CD4-positive, alpha-beta memory T cell (primary cell): ENCODE measurements around the gene KLF13. TPM values are rescaled to one million over a fixed set of nuclear protein-coding genes. Genes with fewer than 3 reads are reported as not detected.

Experiments
- CTCF ChIA-PET: fragments of 350-600 bp; sonication (Branson Sonifier 250); formaldehyde crosslinking; loops from one replicate; lab custom pipeline; 2021; ENCODE audit warnings: inconsistent platforms; ENCODE audit not compliant: partially characterized antibody; lab: Charles Lee
- POLR2A ChIA-PET: fragments of 350-600 bp; sonication (Branson Sonifier 250); formaldehyde crosslinking; loops from one replicate; lab custom pipeline; 2021; ENCODE audit not compliant: partially characterized antibody; lab: Charles Lee
- DNase-seq, 5 donors: peaks; one replicate each; pipeline versions ENCODE4 v3.0.0 to v3.0.0-alpha.2; 2020 to 2022; ENCODE audit warnings: mixed read lengths in 1 of 5
- H3K27ac ChIP-seq: one replicate; pipeline ENCODE4 v1.7.0; 2013; ENCODE audit warnings: low read depth, low read length
- H3K27me3 ChIP-seq: 2 replicates; pipeline ENCODE4 v1.7.0; 2013; ENCODE audit warnings: mild to moderate bottlenecking, low read length, moderate library complexity; ENCODE audit not compliant: insufficient read depth
- H3K36me3 ChIP-seq: 2 replicates; pipeline ENCODE4 v1.7.0; 2013; ENCODE audit warnings: mild to moderate bottlenecking, low read length, moderate library complexity; ENCODE audit not compliant: insufficient read depth
- H3K4me1 ChIP-seq: 2 replicates; pipeline ENCODE4 v1.7.0; 2013; ENCODE audit warnings: mild to moderate bottlenecking, low read length, moderate library complexity; ENCODE audit not compliant: insufficient read depth
- H3K4me3 ChIP-seq, 2 donors: one replicate each; pipeline ENCODE4 v1.7.0; 2013; ENCODE audit warnings: low read length in 2 of 2, mild to moderate bottlenecking in 1 of 2
- H3K9me3 ChIP-seq, 2 donors: one replicate each; pipeline ENCODE4 v1.7.0; 2013; ENCODE audit warnings: low read length in 2 of 2, control low read depth in 1 of 2; ENCODE audit not compliant: control insufficient read depth in 1 of 2
- H3K27ac Mint-ChIP-seq, 7 donors: one replicate each; pipeline ENCODE4 v1.8.0; 2020 to 2021; ENCODE audit warnings: mixed read lengths in 7 of 7, mild to moderate bottlenecking in 6 of 7, inconsistent platforms in 3 of 7, moderate library complexity in 3 of 7
- H3K27me3 Mint-ChIP-seq, 2 donors: one replicate each; pipeline ENCODE4 v1.8.0; 2020 to 2021; ENCODE audit warnings: mixed read lengths in 2 of 2
- H3K36me3 Mint-ChIP-seq, 2 donors: one replicate each; pipeline ENCODE4 v1.8.0; 2020 to 2021; ENCODE audit warnings: mixed read lengths in 2 of 2, inconsistent platforms in 1 of 2, mild to moderate bottlenecking in 1 of 2
- H3K4me1 Mint-ChIP-seq, 4 donors: one replicate each; pipeline ENCODE4 v1.8.0; 2020 to 2021; ENCODE audit warnings: mixed read lengths in 4 of 4, mild to moderate bottlenecking in 1 of 4
- H3K4me3 Mint-ChIP-seq, 8 donors: one replicate each; pipeline ENCODE4 v1.8.0; 2020 to 2021; ENCODE audit warnings: mixed read lengths in 8 of 8, mild to moderate bottlenecking in 7 of 8, moderate library complexity in 6 of 8, inconsistent platforms in 3 of 8
- H3K9me3 Mint-ChIP-seq, 8 donors: one replicate each; pipeline ENCODE4 v1.8.0; 2020 to 2021; ENCODE audit warnings: mixed read lengths in 8 of 8, mild to moderate bottlenecking in 5 of 8, inconsistent platforms in 3 of 8, moderate library complexity in 1 of 8
- intact Hi-C: fragments of 100-400 bp; cut with micrococcal nuclease; formaldehyde crosslinking; loops from one replicate; pipeline ENCODE4 v1.15.1; 2023
- polyA plus RNA-seq, 2 donors: library from polyadenylated mRNA; unstranded; fragments of 300-500 nt; fragmentation: Illumina TruSeq; gene quantifications; one replicate each; pipeline ENCODE4 v1.2.3, GENCODE V29; 2021
- total RNA-seq, 2 experiments: library from RNA; stranded (reverse); gene quantifications; one replicate each; pipeline ENCODE4 v1.2.3, GENCODE V29; 2021

KLF13 gene
- total and polyA plus RNA-seq, 4 experiments from 2014 or later: 22.0 to 202 (median 139) TPM

GRCh38 chr15:31365655-31366127, 39.1 kb downstream of the KLF13 start:
- CTCF ChIA-PET: interaction anchor here (0.7 to 11.3 kb wide), 39 partner anchors 9 to 164 kb away, joined by 3 to 137 read pairs (median 5); partner anchors contain the start of gene KLF13
- Histone ChIP-seq H3K36me3 (no peaks in the 10 kb centered on the region), H3K4me1 (peaks cover 99% of the 10 kb centered on the region), H3K4me3 (peak overlapping the region in 1 of 2 donors; percentile 17), H3K9me3 (no peaks in the 10 kb centered on the region), H3K27me3 (no peaks in the 10 kb centered on the region), H3K27ac (peak overlapping the region; percentile 82)
- Mint-ChIP-seq H3K27ac (peak overlapping the region; percentile 91 to 98 (median 96)), H3K36me3 (peaks cover 7 to 17% of the 10 kb centered on the region in 2 donors), H3K4me1 (peaks cover 70 to 100% (median 92%) of the 10 kb centered on the region in 4 donors), H3K9me3 (peaks cover 0 to 4% (median 0%) of the 10 kb centered on the region in 8 donors), H3K4me3 (peak overlapping the region; percentile 79 to 91 (median 84)), H3K27me3 (no peaks in the 10 kb centered on the region)
- POLR2A ChIA-PET: interaction anchor here (0.6 to 23.9 kb wide), 20 partner anchors 12 to 163 kb away, joined by 3 to 562 read pairs (median 16); partner anchors contain the start of gene KLF13
- DNase-seq: peak; percentile 71 to 84 (median 77)
- intact Hi-C loops: loop anchor here (1.0 to 5.0 kb wide), 7 partner anchors 18 to 373 kb away; partner anchors contain the start of gene MTMR10

- peaks cover 0 to 4% (median 0%) of the 10 kb centered on the region in 8 donors for H3K9me3 Mint-ChIP-seq
- Histone ChIP-seq H3K27me3 (no peaks in the 10 kb centered on the region), H3K9me3 (no peaks in the 10 kb centered on the region), H3K36me3 (no peaks in the 10 kb centered on the region), H3K4me3 (peak overlapping the region in 1 of 2 donors; percentile 17), H3K27ac (peak overlapping the region; percentile 82), H3K4me1 (peaks cover 99% of the 10 kb centered on the region)
- peak overlapping the region; percentile 91 to 98 (median 96) for H3K27ac Mint-ChIP-seq
- POLR2A ChIA-PET: interaction anchor here (0.6 to 23.9 kb wide), 22 partner anchors 12 to 163 kb away, joined by 3 to 562 read pairs (median 11); partner anchors contain the start of gene KLF13
- H3K4me1 Mint-ChIP-seq: peaks cover 73 to 100% (median 93%) of the 10 kb centered on the region in 4 donors
- intact Hi-C loops: loop anchor here (1.0 to 5.0 kb wide), 6 partner anchors 26 to 374 kb away; partner anchors contain the start of gene MTMR10
- CTCF ChIA-PET: interaction anchor here (0.7 to 11.3 kb wide), 35 partner anchors 8 to 165 kb away, joined by 3 to 137 read pairs (median 5); partner anchors contain the start of gene KLF13
- peak overlapping the region; percentile 79 to 91 (median 84) for H3K4me3 Mint-ChIP-seq
- no peak for DNase-seq
- peaks cover 7 to 19% of the 10 kb centered on the region in 2 donors for H3K36me3 Mint-ChIP-seq
- no peaks in the 10 kb centered on the region for H3K27me3 Mint-ChIP-seq
Measured at GRCh38 chr15:31366169-31366734, 39.6 kb downstream of the KLF13 start.

GRCh38 chr15:31367021-31367729, 40.5 kb downstream of the KLF13 start:
- H3K27ac ChIP-seq: peak overlapping the region; percentile 51
- peaks cover 0 to 4% (median 0%) of the 10 kb centered on the region in 8 donors for H3K9me3 Mint-ChIP-seq
- no peaks in the 10 kb centered on the region for H3K27me3 Mint-ChIP-seq
- ChIA-PET POLR2A (interaction anchor here (0.5 to 23.9 kb wide), 17 partner anchors 11 to 157 kb away, joined by 3 to 562 read pairs (median 25); partner anchors contain the start of gene KLF13), CTCF (interaction anchor here (0.8 to 11.3 kb wide), 18 partner anchors 8 to 166 kb away, joined by 3 to 137 read pairs (median 10); no protein-coding TSS in a partner anchor)
- H3K4me1 ChIP-seq: peaks cover 95% of the 10 kb centered on the region
- H3K4me3 Mint-ChIP-seq: peak overlapping the region; percentile 41 to 89 (median 71)
- no peaks in the 10 kb centered on the region for H3K27me3 ChIP-seq
- intact Hi-C loops: loop anchor here (1.0 to 5.0 kb wide), 3 partner anchors 8 to 375 kb away; partner anchors contain the start of gene MTMR10
- H3K36me3 ChIP-seq: no peaks in the 10 kb centered on the region
- no peak for DNase-seq
- H3K36me3 Mint-ChIP-seq: peaks cover 7 to 20% of the 10 kb centered on the region in 2 donors
- H3K4me1 Mint-ChIP-seq: peaks cover 67 to 96% (median 85%) of the 10 kb centered on the region in 4 donors
- H3K27ac Mint-ChIP-seq: peak overlapping the region; percentile 91 to 98 (median 96)
- H3K9me3 ChIP-seq: no peaks in the 10 kb centered on the region
- no peak overlapping the region for H3K4me3 ChIP-seq

- intact Hi-C loops: loop anchor here (1.0 to 5.0 kb wide), 3 partner anchors 7 to 376 kb away; partner anchors contain the start of gene MTMR10
- Histone ChIP-seq H3K9me3 (no peaks in the 10 kb centered on the region), H3K4me1 (peaks cover 89% of the 10 kb centered on the region), H3K27me3 (no peaks in the 10 kb centered on the region), H3K4me3 (no peak overlapping the region), H3K36me3 (peaks cover 6% of the 10 kb centered on the region), H3K27ac (peak overlapping the region; percentile 51)
- Mint-ChIP-seq H3K4me1 (peaks cover 62 to 95% (median 82%) of the 10 kb centered on the region in 4 donors), H3K4me3 (peak overlapping the region in 7 of 8 donors; percentile 47 to 89 (median 69)), H3K27ac (peak overlapping the region; percentile 91 to 98 (median 96)), H3K9me3 (peaks cover 0 to 4% (median 0%) of the 10 kb centered on the region in 8 donors), H3K36me3 (peaks cover 10 to 27% of the 10 kb centered on the region in 2 donors), H3K27me3 (no peaks in the 10 kb centered on the region)
- ChIA-PET POLR2A (interaction anchor here (0.5 to 23.9 kb wide), 14 partner anchors 10 to 152 kb away, joined by 3 to 562 read pairs (median 28); partner anchors contain the start of gene KLF13), CTCF (interaction anchor here (1.1 to 11.3 kb wide), 11 partner anchors 11 to 166 kb away, joined by 3 to 137 read pairs (median 33); no protein-coding TSS in a partner anchor)
- DNase-seq: no peak
Measured at GRCh38 chr15:31367730-31368344, 41.2 kb downstream of the KLF13 start.

- ChIA-PET POLR2A (interaction anchor here (0.7 to 22.4 kb wide), 9 partner anchors 9 to 113 kb away, joined by 3 to 562 read pairs (median 5); no protein-coding TSS in a partner anchor), CTCF (interaction anchor here (0.7 to 11.3 kb wide), 8 partner anchors 9 to 258 kb away, joined by 3 to 137 read pairs (median 4); no protein-coding TSS in a partner anchor)
- Mint-ChIP-seq H3K9me3 (peaks cover 0 to 4% (median 0%) of the 10 kb centered on the region in 8 donors), H3K4me1 (peaks cover 50 to 92% (median 71%) of the 10 kb centered on the region in 4 donors), H3K27ac (peak overlapping the region; percentile 55 to 97 (median 85)), H3K36me3 (peaks cover 15 to 43% of the 10 kb centered on the region in 2 donors), H3K27me3 (no peaks in the 10 kb centered on the region), H3K4me3 (peak overlapping the region in 6 of 8 donors; percentile 41 to 74 (median 52))
- no peak for DNase-seq
- intact Hi-C loops: loop anchor here (5.0 kb wide), 2 partner anchors 152 to 377 kb away; partner anchors contain the start of gene MTMR10
- Histone ChIP-seq H3K36me3 (peaks cover 24% of the 10 kb centered on the region), H3K4me3 (no peak overlapping the region), H3K27ac (no peak overlapping the region), H3K27me3 (no peaks in the 10 kb centered on the region), H3K4me1 (peaks cover 79% of the 10 kb centered on the region), H3K9me3 (no peaks in the 10 kb centered on the region)
Measured at GRCh38 chr15:31369727-31370126, 43.1 kb downstream of the KLF13 start.
